ENCODE results near the gene RBMY1D. TPM values are rescaled to one million over a fixed set of nuclear protein-coding genes. Genes with fewer than 3 reads are reported as not detected.
"Not testable (repeated sequence)": the region's sequence is repeated elsewhere in the genome, so short reads cannot be mapped to it uniquely, and the experiment has no call there.

RBMY1D gene
- not detected for total RNA-seq
- long read RNA-seq, result 0 reads

DNA sequence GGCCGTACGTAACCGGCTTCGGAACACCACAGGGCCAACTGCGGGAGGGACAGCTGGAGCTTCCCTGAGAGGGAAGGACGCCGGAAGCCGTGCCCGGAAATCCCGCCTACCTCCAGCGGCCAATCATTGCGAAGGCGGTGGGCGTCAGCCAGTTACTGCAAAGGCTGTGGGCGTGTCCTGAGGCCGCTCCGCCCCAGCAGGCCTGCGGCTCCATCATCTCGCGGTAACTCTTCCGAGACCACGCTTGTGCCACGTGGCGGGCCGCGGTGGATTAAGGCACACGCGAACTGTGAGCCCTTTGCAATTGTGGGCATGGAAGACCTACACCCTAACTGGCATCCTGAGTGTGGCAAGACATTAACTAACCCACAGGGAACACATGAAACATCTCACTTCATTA, at the start of gene RBMY1D:
TSS of gene RBMY1D (minus strand) at position 101 of the 400 bp plus-strand sequence. CDS start 2,013 bp downstream, outside the sequence.
- intact Hi-C loops (cut with DNase I); ATAC-seq (ENCODE audit: poor library complexity); DNase-seq: not testable (repeated sequence)

DNA sequence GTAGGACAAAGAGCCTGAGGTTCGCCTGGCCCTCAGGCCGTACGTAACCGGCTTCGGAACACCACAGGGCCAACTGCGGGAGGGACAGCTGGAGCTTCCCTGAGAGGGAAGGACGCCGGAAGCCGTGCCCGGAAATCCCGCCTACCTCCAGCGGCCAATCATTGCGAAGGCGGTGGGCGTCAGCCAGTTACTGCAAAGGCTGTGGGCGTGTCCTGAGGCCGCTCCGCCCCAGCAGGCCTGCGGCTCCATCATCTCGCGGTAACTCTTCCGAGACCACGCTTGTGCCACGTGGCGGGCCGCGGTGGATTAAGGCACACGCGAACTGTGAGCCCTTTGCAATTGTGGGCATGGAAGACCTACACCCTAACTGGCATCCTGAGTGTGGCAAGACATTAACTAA, 23.6 kb upstream of the RBMY1D start, which contains the start of gene RBMY1E:
TSS of gene RBMY1E (minus strand) at position 101 of the 400 bp plus-strand sequence. CDS start 1,978 bp downstream, outside the sequence.
- ATAC-seq (ENCODE audit: poor library complexity); intact Hi-C loops (cut with DNase I); DNase-seq: not testable (repeated sequence)

DNA sequence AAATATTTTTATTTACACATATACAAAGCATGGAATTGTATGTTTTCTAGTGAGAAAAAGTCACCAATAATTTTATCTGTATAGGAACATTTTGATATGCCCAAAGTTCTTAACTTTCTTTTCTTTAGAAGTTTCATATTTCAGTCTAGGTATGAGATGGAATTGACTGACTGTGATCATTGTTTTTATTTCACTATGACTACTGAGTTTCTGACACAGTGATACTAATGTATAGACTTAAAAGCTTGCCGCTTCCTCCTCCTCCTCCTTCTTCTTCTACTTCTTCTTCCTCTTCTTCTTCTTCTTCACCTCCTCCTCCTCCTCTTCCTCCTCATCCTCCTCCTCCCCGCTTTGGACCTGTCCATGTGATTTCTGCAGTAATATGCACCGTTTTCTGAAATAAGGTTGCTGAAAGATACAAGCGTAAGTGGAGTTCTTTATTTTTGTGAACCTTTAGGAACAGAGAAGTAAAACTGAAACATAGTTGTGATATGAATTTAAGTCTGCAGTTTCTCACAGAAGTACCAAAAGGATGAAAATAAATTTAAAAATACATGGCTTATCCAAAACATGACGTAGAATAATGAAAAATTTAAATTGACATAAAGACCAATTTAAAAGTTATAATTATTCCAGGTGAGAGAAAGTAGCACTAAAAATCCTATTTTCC, 24.8 kb downstream of the RBMY1D start:
- DNase-seq; intact Hi-C loops (cut with DNase I); ATAC-seq (ENCODE audit: poor library complexity): not testable (repeated sequence)

DNA sequence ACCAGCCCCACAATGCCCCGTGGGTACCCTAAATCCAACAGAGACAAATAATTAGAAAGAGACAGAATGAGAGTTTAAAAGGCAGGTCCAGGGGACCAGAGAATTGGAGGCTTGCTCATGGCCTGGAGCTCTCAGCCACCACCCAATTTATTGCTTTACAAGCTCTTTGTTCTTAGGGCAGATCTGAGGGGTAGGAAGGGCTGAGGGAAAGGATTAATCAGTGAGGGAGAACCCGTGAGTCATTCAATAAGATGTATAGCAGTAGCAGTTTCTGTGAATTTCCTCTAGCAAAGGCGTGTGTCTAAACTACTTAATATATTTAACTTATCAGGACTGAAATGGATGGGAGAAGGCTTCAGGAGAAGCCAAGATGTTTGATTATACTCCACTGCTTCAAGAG, 48.8 kb downstream of the RBMY1D start:
- intact Hi-C loops (cut with DNase I), result no loop called here
- DNase-seq (no peak), ATAC-seq (ENCODE audit: poor library complexity) (no peak)

GRCh38 chrY:21842090-21842489, 52.2 kb downstream of the RBMY1D start:
- DNase-seq (peak; percentile 56), ATAC-seq (ENCODE audit: poor library complexity) (peak; percentile 94)
- intact Hi-C loops (cut with DNase I), result no loop called here

DNA sequence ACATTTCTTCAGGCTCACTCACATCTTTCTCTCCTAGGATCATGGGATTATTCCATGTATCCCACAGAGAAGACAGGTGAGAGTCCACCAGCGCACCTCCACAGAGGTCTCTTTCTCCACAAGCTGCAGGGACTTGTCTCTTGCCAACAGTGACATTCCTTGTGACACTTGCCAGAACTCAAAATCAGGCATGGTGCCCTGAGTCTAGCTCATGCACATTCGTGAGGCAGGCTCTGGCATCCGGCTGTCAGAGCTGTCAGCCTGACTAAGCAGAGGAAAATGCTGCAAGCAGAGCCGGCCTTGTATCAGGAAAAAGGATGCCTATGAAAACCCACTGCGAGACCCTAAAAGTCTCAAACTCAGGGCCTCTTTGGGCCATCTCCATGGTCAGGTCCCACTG, 54.8 kb downstream of the RBMY1D start:
- peak; percentile 50 for DNase-seq

GRCh38 chrY:21836343-21836742, 58.0 kb downstream of the RBMY1D start:
- ATAC-seq (ENCODE audit: poor library complexity) (peak; percentile 52), DNase-seq (no peak)
- intact Hi-C loops (cut with DNase I), result no loop called here

More for the DNA sequence above, 54.8 kb downstream of the RBMY1D start:
- peak; percentile 64 for ATAC-seq (ENCODE audit: poor library complexity)
- intact Hi-C loops (cut with DNase I), result no loop called here

DNA sequence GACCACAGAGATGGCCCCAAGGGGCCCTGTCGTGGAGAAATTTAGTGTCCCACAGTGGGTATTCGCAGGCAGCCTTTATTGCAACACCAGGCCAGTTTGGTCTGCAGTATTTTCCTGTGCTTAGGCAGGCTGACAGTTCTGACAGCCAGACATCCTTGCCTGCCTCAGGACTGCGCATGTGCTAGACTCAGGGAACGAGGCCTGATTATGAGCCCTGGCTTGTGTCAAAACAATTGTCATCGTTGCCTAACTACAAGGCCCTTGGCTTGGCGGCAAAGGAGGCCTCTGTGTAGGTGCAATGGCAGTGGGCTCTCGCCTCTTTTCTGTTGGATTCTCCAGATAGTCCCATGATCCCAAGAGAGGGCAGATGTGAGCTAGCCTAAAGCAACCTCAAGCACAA, 59.3 kb downstream of the RBMY1D start:
- intact Hi-C loops (cut with DNase I), result no loop called here
- ATAC-seq (ENCODE audit: poor library complexity) (peak; percentile 89), DNase-seq (peak; percentile 52)

Other genes with a start within 250 kb of the RBMY1D start
- not detected for gene RBMY1E, start 23.5 kb upstream of the RBMY1D start, total RNA-seq

All from Right ventricle myocardium superior (tissue), 1 donor.